ENCODE measurements around the gene ATP2A2.

ATP2A2 gene

GRCh38 chr12:110286623-110287022 lies 5.6 kb downstream of the ATP2A2 start:
- no peak for DNase-seq (ENCODE audit: low read depth)
- in situ Hi-C loops (cut with HindIII; ENCODE audit: low sequenced_read_pairs), result loop anchor here (5.0 kb wide), 1 partner anchor 46 kb away; no protein-coding TSS in a partner anchor
- no peak for TF ChIP-seq CTCF (IDR thresholded peaks at IDR 0.05; ENCODE audit: low read depth, low read length, missing control alignments)
- H3K4me3 ChIP-seq (ENCODE audit: low read depth, low read length), result no peak overlapping the region

GRCh38 chr12:110287986-110288385 lies 6.9 kb downstream of the ATP2A2 start:
- no peak overlapping the region for H3K4me3 ChIP-seq (ENCODE audit: low read depth, low read length)
- no peak for DNase-seq (ENCODE audit: low read depth)
- in situ Hi-C loops (cut with HindIII; ENCODE audit: low sequenced_read_pairs), result loop anchor here (5.0 kb wide), 1 partner anchor 44 kb away; no protein-coding TSS in a partner anchor
- TF ChIP-seq CTCF (IDR thresholded peaks at IDR 0.05; ENCODE audit: low read depth, low read length, missing control alignments), result no peak

- no peak overlapping the region for H3K4me3 ChIP-seq (ENCODE audit: low read depth, low read length)
- in situ Hi-C loops (cut with HindIII; ENCODE audit: low sequenced_read_pairs), result loop anchor here (5.0 kb wide), 1 partner anchor 43 kb away; no protein-coding TSS in a partner anchor
- TF ChIP-seq CTCF (IDR thresholded peaks at IDR 0.05; ENCODE audit: low read depth, low read length, missing control alignments), result no peak
- DNase-seq (ENCODE audit: low read depth), result no peak
Measured at GRCh38 chr12:110289044-110289710, 8.1 kb downstream of the ATP2A2 start.

GRCh38 chr12:110289711-110290078 lies 8.6 kb downstream of the ATP2A2 start:
- in situ Hi-C loops (cut with HindIII; ENCODE audit: low sequenced_read_pairs), result loop anchor here (5.0 kb wide), 1 partner anchor 43 kb away; no protein-coding TSS in a partner anchor
- TF ChIP-seq CTCF (IDR thresholded peaks at IDR 0.05; ENCODE audit: low read depth, low read length, missing control alignments), result no peak
- no peak overlapping the region for H3K4me3 ChIP-seq (ENCODE audit: low read depth, low read length)
- DNase-seq (ENCODE audit: low read depth), result no peak

- in situ Hi-C loops (cut with HindIII; ENCODE audit: low sequenced_read_pairs), result no loop called here
- no peak overlapping the region for H3K4me3 ChIP-seq (ENCODE audit: low read depth, low read length)
- TF ChIP-seq CTCF (IDR thresholded peaks at IDR 0.05; ENCODE audit: low read depth, low read length, missing control alignments), result no peak
- DNase-seq (ENCODE audit: low read depth), result no peak
Measured at GRCh38 chr12:110301065-110301806, 20.2 kb downstream of the ATP2A2 start.

GRCh38 chr12:110304061-110304551 lies 23.1 kb downstream of the ATP2A2 start:
- no peak overlapping the region for H3K4me3 ChIP-seq (ENCODE audit: low read depth, low read length)
- in situ Hi-C loops (cut with HindIII; ENCODE audit: low sequenced_read_pairs), result no loop called here
- no peak for DNase-seq (ENCODE audit: low read depth)
- TF ChIP-seq CTCF (IDR thresholded peaks at IDR 0.05; ENCODE audit: low read depth, low read length, missing control alignments), result no peak

Data from astrocyte of the cerebellum (primary cell).